HG03520 (cell line): ENCODE measurements around the gene MACF1.

Source experiments
- ATAC-seq: cut with Tn5 transposase; IDR thresholded peaks from one replicate; pipeline ENCODE4 v1.9.1; 2021; ENCODE audit warnings: mild to moderate bottlenecking, moderate library complexity; ENCODE audit not compliant: unreplicated experiment

MACF1 gene

GRCh38 chr1:39213511-39214002 is 9.1 kb downstream of the MACF1 start:
- ATAC-seq = no peak

- no peak for ATAC-seq
These were observed 9.7 kb downstream of the MACF1 start for GRCh38 chr1:39214021-39214713.

GRCh38 chr1:39214714-39214997 is 10.2 kb downstream of the MACF1 start:
- ATAC-seq = no peak

- peak; percentile 46 for ATAC-seq
These were observed 10.7 kb downstream of the MACF1 start for GRCh38 chr1:39214998-39215873.

- no peak for ATAC-seq
These were observed 12.3 kb downstream of the MACF1 start for GRCh38 chr1:39216771-39217170.

GRCh38 chr1:39220891-39221870 is 16.7 kb downstream of the MACF1 start:
- ATAC-seq = no peak

GRCh38 chr1:39224295-39224829 is 19.9 kb downstream of the MACF1 start:
- no peak for ATAC-seq

- ATAC-seq = no peak
These were observed 22.3 kb downstream of the MACF1 start for GRCh38 chr1:39226836-39227235.

GRCh38 chr1:39228252-39228651 is 23.8 kb downstream of the MACF1 start:
- ATAC-seq = no peak

GRCh38 chr1:39229504-39229903 is 25.0 kb downstream of the MACF1 start:
- ATAC-seq = no peak

GRCh38 chr1:39230261-39231190 is 26.0 kb downstream of the MACF1 start:
- no peak for ATAC-seq

- ATAC-seq = no peak
These were observed 32.5 kb downstream of the MACF1 start for GRCh38 chr1:39236971-39237370.

- no peak for ATAC-seq
These were observed 34.0 kb downstream of the MACF1 start for GRCh38 chr1:39238476-39238875.

GRCh38 chr1:39239968-39240367 is 35.5 kb downstream of the MACF1 start:
- no peak for ATAC-seq

- no peak for ATAC-seq
These were observed 38.8 kb downstream of the MACF1 start for GRCh38 chr1:39243302-39243701.

GRCh38 chr1:39250460-39251240 is 46.2 kb downstream of the MACF1 start:
- ATAC-seq = no peak

- no peak for ATAC-seq
These were observed 50.7 kb downstream of the MACF1 start for GRCh38 chr1:39255222-39255621.

GRCh38 chr1:39258146-39258924 is 53.8 kb downstream of the MACF1 start:
- no peak for ATAC-seq
